ENCODE results near the gene CHMP2B. TPM values are rescaled to one million over a fixed set of nuclear protein-coding genes. Genes with fewer than 3 reads are reported as not detected.
A peak's percentile ranks its signal among the peaks of the same experiment; 100 is the strongest.

Gene CHMP2B
- total RNA-seq, 4 donors from 2014 or later, result 27.3 to 35.2 (median 28.6) TPM

GRCh38 chr3:87225659-87226058 is 1.4 kb upstream of the CHMP2B start:
- WGBS, 2 donors, result 41 to 51% methylated on average over 5 of the region's 5 CpGs
- Histone ChIP-seq H3K9me3 (no peaks in the 10 kb centered on the region), H3K4me3 (no peak overlapping the region), H3K4me1 (peaks cover 0 to 29% (median 18%) of the 10 kb centered on the region in 4 donors), H3K27ac (no peak overlapping the region), H3K27me3 (no peaks in the 10 kb centered on the region), H3K36me3 (no peaks in the 10 kb centered on the region)
- peak in 1 of 2 donors; percentile 9 for DNase-seq (ENCODE audit: low spot score in 2 of 2)
- TF ChIP-seq EP300 (IDR thresholded peaks at IDR 0.05), result no peak
- no peak for TF ChIP-seq CTCF (IDR thresholded peaks at IDR 0.05)
- no peak for TF ChIP-seq POLR2A (IDR thresholded peaks at IDR 0.05)

GRCh38 chr3:87227835-87228144 is 681 bp downstream of the CHMP2B start:
- peak overlapping the region; percentile 88 to 96 (median 92) for H3K27ac ChIP-seq
- H3K4me3 ChIP-seq, result peak overlapping the region; percentile 67 to 100 (median 81)
- peaks cover 0 to 48% (median 18%) of the 10 kb centered on the region in 4 donors for H3K4me1 ChIP-seq
- no peaks in the 10 kb centered on the region for H3K9me3 ChIP-seq
- H3K27me3 ChIP-seq, result no peaks in the 10 kb centered on the region
- 0% methylated on average over 3 of the region's 3 CpGs for WGBS, 2 donors
- DNase-seq (ENCODE audit: low spot score in 2 of 2), result no peak
- TF ChIP-seq EP300 (IDR thresholded peaks at IDR 0.05), result no peak
- H3K36me3 ChIP-seq, result no peaks in the 10 kb centered on the region

- Histone ChIP-seq H3K4me1 (peaks cover 0 to 51% (median 18%) of the 10 kb centered on the region in 4 donors), H3K9me3 (no peaks in the 10 kb centered on the region), H3K27me3 (no peaks in the 10 kb centered on the region), H3K27ac (peak overlapping the region in 1 of 4 donors; percentile 88), H3K4me3 (peak overlapping the region; percentile 67 to 100 (median 81)), H3K36me3 (no peaks in the 10 kb centered on the region)
- DNase-seq (ENCODE audit: low spot score in 2 of 2), result no peak
- WGBS, 2 donors, result 11 to 17% methylated on average over 1 of the region's 1 CpG
- TF ChIP-seq POLR2A (IDR thresholded peaks at IDR 0.05) (no peak), EP300 (IDR thresholded peaks at IDR 0.05) (no peak), CTCF (IDR thresholded peaks at IDR 0.05) (no peak)
Observed at GRCh38 chr3:87228316-87228715, 1.2 kb downstream of the CHMP2B start.

GRCh38 chr3:87229113-87229512 is 2.0 kb downstream of the CHMP2B start:
- H3K9me3 ChIP-seq, result no peaks in the 10 kb centered on the region
- DNase-seq (ENCODE audit: low spot score in 2 of 2), result no peak
- H3K4me1 ChIP-seq, result peaks cover 0 to 55% (median 18%) of the 10 kb centered on the region in 4 donors
- H3K27ac ChIP-seq, result no peak overlapping the region
- 80 to 87% methylated on average over 1 of the region's 1 CpG for WGBS, 2 donors
- no peak overlapping the region for H3K4me3 ChIP-seq
- H3K36me3 ChIP-seq, result no peaks in the 10 kb centered on the region
- H3K27me3 ChIP-seq, result no peaks in the 10 kb centered on the region
- TF ChIP-seq EP300 (IDR thresholded peaks at IDR 0.05) (no peak), POLR2A (IDR thresholded peaks at IDR 0.05) (no peak), CTCF (IDR thresholded peaks at IDR 0.05) (no peak)

GRCh38 chr3:87233805-87234204 is 6.7 kb downstream of the CHMP2B start:
- no peak overlapping the region for H3K4me3 ChIP-seq
- no peaks in the 10 kb centered on the region for H3K27me3 ChIP-seq
- no peaks in the 10 kb centered on the region for H3K9me3 ChIP-seq
- no peak overlapping the region for H3K27ac ChIP-seq
- 89 to 95% methylated on average over 1 of the region's 1 CpG for WGBS, 2 donors
- DNase-seq (ENCODE audit: low spot score in 2 of 2), result no peak
- TF ChIP-seq CTCF (IDR thresholded peaks at IDR 0.05) (no peak), POLR2A (IDR thresholded peaks at IDR 0.05) (no peak), EP300 (IDR thresholded peaks at IDR 0.05) (no peak)
- H3K4me1 ChIP-seq, result peaks cover 0 to 42% (median 8%) of the 10 kb centered on the region in 4 donors
- H3K36me3 ChIP-seq, result peaks cover 0 to 10% (median 0%) of the 10 kb centered on the region in 3 donors

- 77 to 87% methylated on average over 1 of the region's 1 CpG for WGBS, 2 donors
- TF ChIP-seq POLR2A (IDR thresholded peaks at IDR 0.05) (no peak), EP300 (IDR thresholded peaks at IDR 0.05) (no peak), CTCF (IDR thresholded peaks at IDR 0.05) (no peak)
Observed at GRCh38 chr3:87236093-87236492, 9.0 kb downstream of the CHMP2B start.

More at GRCh38 chr3:87236093-87236492, 9.0 kb downstream of the CHMP2B start:
- Histone ChIP-seq H3K9me3 (no peaks in the 10 kb centered on the region), H3K27ac (no peak overlapping the region), H3K4me1 (peaks cover 0 to 24% (median 0%) of the 10 kb centered on the region in 4 donors), H3K4me3 (no peak overlapping the region), H3K27me3 (no peaks in the 10 kb centered on the region), H3K36me3 (peaks cover 0 to 17% (median 0%) of the 10 kb centered on the region in 3 donors)
- no peak for DNase-seq (ENCODE audit: low spot score in 2 of 2)

Measured in tibial nerve (tissue), 4 donors.